Smooth muscle cell (in vitro differentiated cells): Measurements from ENCODE around the gene DEK. TPM values are rescaled to one million over a fixed set of nuclear protein-coding genes. Genes with fewer than 3 reads are reported as not detected.

Experiments
- DNase-seq: peaks from one replicate; lab custom pipeline; 2025; ENCODE audit not compliant: unreplicated experiment; lab: John Stamatoyannopoulos, UW
- H2AFZ ChIP-seq: fragments of 200-600 bp; sonication (generic); 2 replicates; pipeline ENCODE4 v1.6.0; 2016; ENCODE audit warnings: antibody characterized with exemption, low read depth, mild to moderate bottlenecking
- H3F3A ChIP-seq: fragments of 200-600 bp; sonication (generic); 2 replicates; pipeline ENCODE4 v1.6.0; 2017; ENCODE audit warnings: antibody characterized with exemption, low read depth
- H3K27ac ChIP-seq: fragments of 200-600 bp; sonication (generic); 2 replicates; pipeline ENCODE4 v1.5.1; 2016; ENCODE audit warnings: low read depth, mild to moderate bottlenecking
- H3K27me3 ChIP-seq: fragments of 200-600 bp; sonication (generic); 2 replicates; pipeline ENCODE4 v1.6.1; 2016; ENCODE audit warnings: low read depth, mild to moderate bottlenecking
- H3K36me3 ChIP-seq: fragments of 200-600 bp; sonication (generic); 2 replicates; pipeline ENCODE4 v1.5.1; 2016; ENCODE audit warnings: low read depth
- H3K4me1 ChIP-seq: fragments of 200-600 bp; sonication (generic); 2 replicates; pipeline ENCODE4 v1.5.1; 2016; ENCODE audit warnings: low read depth
- H3K4me2 ChIP-seq: fragments of 200-600 bp; sonication (generic); 2 replicates; pipeline ENCODE4 v1.6.0; 2016; ENCODE audit warnings: mild to moderate bottlenecking
- H3K4me3 ChIP-seq: fragments of 200-600 bp; sonication (generic); 2 replicates; pipeline ENCODE4 v1.5.1; 2016; ENCODE audit warnings: mild to moderate bottlenecking
- H3K79me2 ChIP-seq: fragments of 200-600 bp; sonication (generic); 2 replicates; pipeline ENCODE4 v1.6.0; 2016; ENCODE audit warnings: low read depth, mild to moderate bottlenecking
- H3K9ac ChIP-seq: fragments of 200-600 bp; sonication (generic); 2 replicates; pipeline ENCODE4 v1.6.0; 2016; ENCODE audit warnings: low read depth
- H3K9me3 ChIP-seq: fragments of 200-600 bp; sonication (generic); replicated peaks from 2 replicates; pipeline ENCODE4 v1.5.1; 2016; ENCODE audit warnings: low read depth
- H4K20me1 ChIP-seq: fragments of 200-600 bp; sonication (generic); 2 replicates; pipeline ENCODE4 v1.6.0; 2016; ENCODE audit warnings: low read depth
- WGBS: methylation state at CpG from one replicate; pipeline ENCODE4 v1.1.7; 2016; ENCODE audit warnings: low lambda C conversion rate; 5-methylcytosine and 5-hydroxymethylcytosine counted together
- polyA plus RNA-seq: library from polyadenylated mRNA; unstranded; fragments of >200 nt; fragmentation: Nextera tagmentation; extraction: Ambion mirVana; gene quantifications from 2 replicates; pipeline ENCODE4 v1.2.1, GENCODE V29; 2016
- total RNA-seq: library from RNA; depleted of rRNA; stranded (reverse); fragments of >200 nt; gene quantifications from 2 replicates; pipeline ENCODE4 v1.2.3, GENCODE V29; 2014
- TF ChIP-seq, protein P1 (sequence below): fragments of 200-600 bp; sonication (generic); IDR thresholded peaks from 2 replicates; pipeline ENCODE4 v1.5.1; 2017; ENCODE audit warnings: borderline replicate concordance, mild to moderate bottlenecking, antibody characterized with exemption; ENCODE audit not compliant: insufficient read depth, poor library complexity, severe bottlenecking

DEK gene
- total and polyA plus RNA-seq, 2 experiments from 2014 or later, result 33.7 to 56.5 TPM

DNA sequence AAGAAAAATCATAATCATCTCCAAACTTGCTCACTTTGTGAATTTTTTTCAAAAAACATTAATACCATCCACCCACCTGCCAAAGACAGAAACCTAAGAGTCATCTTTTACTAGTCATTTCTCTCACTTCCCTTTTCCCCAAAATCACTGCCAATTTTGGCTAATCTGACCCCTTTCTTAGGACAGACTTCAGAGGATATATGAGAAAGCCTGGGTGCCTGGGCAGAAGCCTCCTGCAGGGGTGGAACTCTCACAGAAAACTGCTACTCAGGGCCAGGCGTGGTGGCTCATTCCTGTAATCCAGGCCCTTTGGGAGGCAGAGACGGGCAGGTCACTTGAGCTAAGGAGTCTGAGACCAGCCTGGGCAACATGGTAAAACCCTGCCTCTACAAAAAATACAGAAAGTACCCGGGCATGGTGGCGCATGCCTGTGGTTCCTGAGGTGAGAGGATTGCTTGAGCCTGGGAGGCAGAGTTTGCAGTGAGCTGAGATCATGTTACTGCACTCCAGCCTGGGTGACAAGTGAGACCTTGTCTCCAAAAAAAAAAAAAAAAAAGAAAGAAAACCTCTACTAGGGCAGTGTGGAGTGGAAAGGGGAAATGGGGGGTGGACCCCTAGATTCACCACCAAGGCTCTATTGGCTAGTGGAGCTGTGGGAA is 3.8 kb downstream of the DEK start:
- TF ChIP-seq, protein P1, sequence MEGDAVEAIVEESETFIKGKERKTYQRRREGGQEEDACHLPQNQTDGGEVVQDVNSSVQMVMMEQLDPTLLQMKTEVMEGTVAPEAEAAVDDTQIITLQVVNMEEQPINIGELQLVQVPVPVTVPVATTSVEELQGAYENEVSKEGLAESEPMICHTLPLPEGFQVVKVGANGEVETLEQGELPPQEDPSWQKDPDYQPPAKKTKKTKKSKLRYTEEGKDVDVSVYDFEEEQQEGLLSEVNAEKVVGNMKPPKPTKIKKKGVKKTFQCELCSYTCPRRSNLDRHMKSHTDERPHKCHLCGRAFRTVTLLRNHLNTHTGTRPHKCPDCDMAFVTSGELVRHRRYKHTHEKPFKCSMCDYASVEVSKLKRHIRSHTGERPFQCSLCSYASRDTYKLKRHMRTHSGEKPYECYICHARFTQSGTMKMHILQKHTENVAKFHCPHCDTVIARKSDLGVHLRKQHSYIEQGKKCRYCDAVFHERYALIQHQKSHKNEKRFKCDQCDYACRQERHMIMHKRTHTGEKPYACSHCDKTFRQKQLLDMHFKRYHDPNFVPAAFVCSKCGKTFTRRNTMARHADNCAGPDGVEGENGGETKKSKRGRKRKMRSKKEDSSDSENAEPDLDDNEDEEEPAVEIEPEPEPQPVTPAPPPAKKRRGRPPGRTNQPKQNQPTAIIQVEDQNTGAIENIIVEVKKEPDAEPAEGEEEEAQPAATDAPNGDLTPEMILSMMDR, result no peak
- Histone ChIP-seq H3K79me2 (peaks cover 77% of the 10 kb centered on the region), H3K4me3 (no peak overlapping the region), H3F3A (peaks cover 8% of the 10 kb centered on the region), H3K4me2 (no peak overlapping the region), H3K27me3 (no peaks in the 10 kb centered on the region), H3K36me3 (peaks cover 16% of the 10 kb centered on the region), H3K4me1 (peaks cover 16% of the 10 kb centered on the region), H3K9me3 (no peaks in the 10 kb centered on the region), H4K20me1 (peaks cover 43% of the 10 kb centered on the region), H3K27ac (no peak overlapping the region), H3K9ac (no peak overlapping the region), H2AFZ (no peak overlapping the region)
- no peak for DNase-seq
- 61% methylated on average over 4 of the region's 4 CpGs for WGBS

DNA sequence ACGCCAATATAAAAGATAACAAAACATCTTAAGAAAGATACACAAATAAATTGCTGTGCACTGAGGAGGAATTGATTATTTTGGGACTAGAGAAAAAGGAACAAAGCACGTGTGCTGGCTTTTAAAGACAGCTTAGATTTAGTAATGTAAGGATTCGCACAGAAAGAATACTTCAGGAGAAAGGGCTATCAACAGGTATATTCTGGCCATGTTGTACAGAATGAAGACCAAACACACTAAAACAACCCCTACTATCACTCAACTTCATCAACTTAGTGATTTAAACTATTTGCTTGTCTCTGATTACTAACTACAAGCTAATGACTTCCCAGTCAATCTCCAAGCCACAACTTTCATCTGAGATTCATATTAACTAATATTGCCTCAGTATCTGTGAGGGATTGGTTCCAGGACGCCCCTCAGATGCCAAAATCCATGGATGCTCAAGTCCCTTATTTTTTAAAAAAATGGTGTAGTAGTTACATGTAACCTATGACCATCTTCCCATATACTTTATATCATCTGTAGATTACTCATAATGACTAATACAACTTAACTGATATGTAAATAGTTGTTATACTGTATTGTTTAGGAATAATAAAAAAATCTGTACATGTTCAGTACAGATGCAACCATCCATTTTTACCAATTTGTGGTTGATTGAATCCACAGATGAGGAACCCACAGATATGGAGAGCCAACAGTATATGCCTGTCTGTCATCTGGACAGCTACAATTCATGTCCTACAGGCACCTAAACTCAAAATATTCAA is 4.5 kb downstream of the DEK start:
- H3K27ac ChIP-seq, result no peak overlapping the region
- H3K4me3 ChIP-seq, result no peak overlapping the region
- 98% methylated on average over 4 of the region's 4 CpGs for WGBS
- no peaks in the 10 kb centered on the region for H3K27me3 ChIP-seq
- TF ChIP-seq, protein P1, result no peak
- peaks cover 43% of the 10 kb centered on the region for H4K20me1 ChIP-seq
- no peak overlapping the region for H2AFZ ChIP-seq
- H3F3A ChIP-seq, result peaks cover 2% of the 10 kb centered on the region
- peaks cover 81% of the 10 kb centered on the region for H3K79me2 ChIP-seq
- no peak for DNase-seq
- H3K9me3 ChIP-seq, result no peaks in the 10 kb centered on the region
- peaks cover 16% of the 10 kb centered on the region for H3K4me1 ChIP-seq
- H3K9ac ChIP-seq, result no peak overlapping the region
- H3K36me3 ChIP-seq, result peaks cover 20% of the 10 kb centered on the region
- no peak overlapping the region for H3K4me2 ChIP-seq

DNA sequence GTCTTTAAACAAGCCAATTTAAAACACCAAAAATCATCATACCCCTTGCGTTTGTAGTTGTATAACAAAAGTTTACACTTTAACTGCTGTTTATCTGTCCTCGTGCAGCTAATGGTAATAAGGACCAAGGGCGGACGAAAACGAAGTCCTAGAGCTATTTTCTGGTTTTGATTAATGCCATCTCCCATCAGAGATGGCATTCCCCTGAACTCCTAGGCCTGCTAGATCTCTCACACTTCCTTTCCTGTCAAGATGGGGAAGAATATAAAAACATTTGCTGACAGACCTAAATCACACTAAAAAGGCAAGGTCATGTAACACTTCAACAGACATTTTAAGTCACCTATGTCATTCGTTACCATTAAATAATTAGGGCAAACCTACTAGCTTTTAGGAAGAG is 9.5 kb downstream of the DEK start:
- Histone ChIP-seq H2AFZ (no peak overlapping the region), H4K20me1 (peaks cover 16% of the 10 kb centered on the region), H3F3A (no peaks in the 10 kb centered on the region), H3K27ac (no peak overlapping the region), H3K9me3 (no peaks in the 10 kb centered on the region), H3K9ac (no peak overlapping the region), H3K79me2 (peaks cover 51% of the 10 kb centered on the region), H3K27me3 (no peaks in the 10 kb centered on the region), H3K4me1 (no peaks in the 10 kb centered on the region), H3K4me2 (no peak overlapping the region), H3K4me3 (no peak overlapping the region), H3K36me3 (peaks cover 20% of the 10 kb centered on the region)
- DNase-seq, result no peak
- WGBS, result 94% methylated on average over 6 of the region's 6 CpGs
- TF ChIP-seq, protein P1, result no peak
